Measurements from ENCODE around the gene ADORA2A.

ADORA2A gene

DNA sequence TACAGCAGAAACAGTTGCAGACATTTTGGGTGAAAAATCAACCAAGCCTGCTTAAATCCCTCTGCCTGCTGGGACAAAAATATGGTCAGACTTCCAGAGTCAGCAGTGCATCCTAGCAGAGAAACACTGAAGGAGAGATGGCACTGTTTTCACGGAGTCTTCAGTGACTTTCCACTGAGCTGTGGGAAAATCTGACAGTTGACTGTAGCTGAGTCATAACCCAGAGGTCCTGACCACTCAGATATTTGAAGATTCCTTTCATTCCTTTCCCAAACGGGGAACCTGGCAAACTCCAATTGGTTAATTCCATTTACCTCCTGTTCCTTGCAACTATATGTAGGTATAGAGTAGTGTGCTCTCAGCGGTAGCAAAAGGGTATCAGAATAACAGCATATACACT is 46.8 kb downstream of the ADORA2A start:
- TF ChIP-seq NFIC (IDR thresholded peaks at IDR 0.05), result no peak
- no peak for TF ChIP-seq CEBPB (IDR thresholded peaks at IDR 0.05)
- no peak for TF ChIP-seq TAF1 (IDR thresholded peaks at IDR 0.05; ENCODE audit: low read depth)
- TF ChIP-seq, protein P1, sequence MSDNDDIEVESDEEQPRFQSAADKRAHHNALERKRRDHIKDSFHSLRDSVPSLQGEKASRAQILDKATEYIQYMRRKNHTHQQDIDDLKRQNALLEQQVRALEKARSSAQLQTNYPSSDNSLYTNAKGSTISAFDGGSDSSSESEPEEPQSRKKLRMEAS (IDR thresholded peaks at IDR 0.05), result no peak
- no peak for TF ChIP-seq ZBTB7A (IDR thresholded peaks at IDR 0.05; ENCODE audit: low read depth)
- TF ChIP-seq EGR1 (IDR thresholded peaks at IDR 0.05), result no peak
- TF ChIP-seq FOXM1 (IDR thresholded peaks at IDR 0.05; ENCODE audit: borderline replicate concordance, low read depth), result no peak
- TF ChIP-seq, protein P2, sequence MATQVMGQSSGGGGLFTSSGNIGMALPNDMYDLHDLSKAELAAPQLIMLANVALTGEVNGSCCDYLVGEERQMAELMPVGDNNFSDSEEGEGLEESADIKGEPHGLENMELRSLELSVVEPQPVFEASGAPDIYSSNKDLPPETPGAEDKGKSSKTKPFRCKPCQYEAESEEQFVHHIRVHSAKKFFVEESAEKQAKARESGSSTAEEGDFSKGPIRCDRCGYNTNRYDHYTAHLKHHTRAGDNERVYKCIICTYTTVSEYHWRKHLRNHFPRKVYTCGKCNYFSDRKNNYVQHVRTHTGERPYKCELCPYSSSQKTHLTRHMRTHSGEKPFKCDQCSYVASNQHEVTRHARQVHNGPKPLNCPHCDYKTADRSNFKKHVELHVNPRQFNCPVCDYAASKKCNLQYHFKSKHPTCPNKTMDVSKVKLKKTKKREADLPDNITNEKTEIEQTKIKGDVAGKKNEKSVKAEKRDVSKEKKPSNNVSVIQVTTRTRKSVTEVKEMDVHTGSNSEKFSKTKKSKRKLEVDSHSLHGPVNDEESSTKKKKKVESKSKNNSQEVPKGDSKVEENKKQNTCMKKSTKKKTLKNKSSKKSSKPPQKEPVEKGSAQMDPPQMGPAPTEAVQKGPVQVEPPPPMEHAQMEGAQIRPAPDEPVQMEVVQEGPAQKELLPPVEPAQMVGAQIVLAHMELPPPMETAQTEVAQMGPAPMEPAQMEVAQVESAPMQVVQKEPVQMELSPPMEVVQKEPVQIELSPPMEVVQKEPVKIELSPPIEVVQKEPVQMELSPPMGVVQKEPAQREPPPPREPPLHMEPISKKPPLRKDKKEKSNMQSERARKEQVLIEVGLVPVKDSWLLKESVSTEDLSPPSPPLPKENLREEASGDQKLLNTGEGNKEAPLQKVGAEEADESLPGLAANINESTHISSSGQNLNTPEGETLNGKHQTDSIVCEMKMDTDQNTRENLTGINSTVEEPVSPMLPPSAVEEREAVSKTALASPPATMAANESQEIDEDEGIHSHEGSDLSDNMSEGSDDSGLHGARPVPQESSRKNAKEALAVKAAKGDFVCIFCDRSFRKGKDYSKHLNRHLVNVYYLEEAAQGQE (IDR thresholded peaks at IDR 0.05; ENCODE audit: low read depth), result no peak
- no peak for TF ChIP-seq YY1 (IDR thresholded peaks at IDR 0.05; ENCODE audit: low read depth)
- TF ChIP-seq EP300 (IDR thresholded peaks at IDR 0.05; ENCODE audit: borderline replicate concordance), result no peak

DNA sequence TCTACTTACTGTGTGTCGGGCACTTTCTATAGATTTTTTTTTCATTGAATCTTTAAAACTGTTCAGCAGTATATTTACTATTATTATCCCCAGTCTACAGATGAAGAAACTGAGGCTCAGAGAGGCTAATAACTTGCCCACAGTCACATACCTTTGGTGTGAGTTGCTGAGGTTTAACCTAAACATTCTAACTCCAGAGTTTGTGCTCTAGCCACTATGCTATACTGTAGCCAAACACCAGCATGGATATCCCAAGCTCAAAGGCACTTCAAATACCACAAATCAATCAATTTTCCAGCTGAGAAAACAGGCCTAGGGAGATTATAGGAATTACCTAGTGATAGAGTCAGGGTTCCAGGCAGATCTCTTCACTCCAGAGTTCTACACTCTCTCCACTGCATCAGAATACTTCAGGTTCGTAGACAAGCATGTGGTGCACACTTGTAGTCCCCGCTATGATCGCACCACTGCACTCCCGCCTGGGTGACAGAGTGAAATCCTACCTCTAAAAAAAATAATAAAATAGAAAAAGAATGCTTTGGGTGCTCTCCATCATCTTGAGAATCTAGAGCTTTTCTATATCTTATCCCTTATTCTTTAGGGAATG is 47.4 kb downstream of the ADORA2A start:
- TF ChIP-seq TCF12 (IDR thresholded peaks at IDR 0.05; ENCODE audit: low read depth) (no peak), FOXM1 (IDR thresholded peaks at IDR 0.05; ENCODE audit: borderline replicate concordance, low read depth) (no peak), EP300 (IDR thresholded peaks at IDR 0.05; ENCODE audit: borderline replicate concordance) (no peak), EGR1 (IDR thresholded peaks at IDR 0.05) (no peak)

- TF ChIP-seq TAF1 (IDR thresholded peaks at IDR 0.05; ENCODE audit: low read depth) (no peak), TCF12 (IDR thresholded peaks at IDR 0.05; ENCODE audit: low read depth) (no peak), NFIC (IDR thresholded peaks at IDR 0.05) (no peak), EGR1 (IDR thresholded peaks at IDR 0.05) (no peak), USF1 (IDR thresholded peaks at IDR 0.05) (no peak), FOXM1 (IDR thresholded peaks at IDR 0.05; ENCODE audit: borderline replicate concordance, low read depth) (no peak), CREB1 (IDR thresholded peaks at IDR 0.05; ENCODE audit: low read depth) (no peak), TEAD4 (IDR thresholded peaks at IDR 0.05) (no peak), CEBPB (IDR thresholded peaks at IDR 0.05) (no peak), YY1 (IDR thresholded peaks at IDR 0.05; ENCODE audit: low read depth) (no peak), EP300 (IDR thresholded peaks at IDR 0.05; ENCODE audit: borderline replicate concordance) (no peak), ZBTB7A (IDR thresholded peaks at IDR 0.05; ENCODE audit: low read depth) (no peak)
- TF ChIP-seq, protein P1 (IDR thresholded peaks at IDR 0.05), result no peak
- TF ChIP-seq, protein P2 (IDR thresholded peaks at IDR 0.05; ENCODE audit: low read depth), result no peak
Observed at GRCh38 chr22:24481641-24482040, 54.2 kb downstream of the ADORA2A start.

DNA sequence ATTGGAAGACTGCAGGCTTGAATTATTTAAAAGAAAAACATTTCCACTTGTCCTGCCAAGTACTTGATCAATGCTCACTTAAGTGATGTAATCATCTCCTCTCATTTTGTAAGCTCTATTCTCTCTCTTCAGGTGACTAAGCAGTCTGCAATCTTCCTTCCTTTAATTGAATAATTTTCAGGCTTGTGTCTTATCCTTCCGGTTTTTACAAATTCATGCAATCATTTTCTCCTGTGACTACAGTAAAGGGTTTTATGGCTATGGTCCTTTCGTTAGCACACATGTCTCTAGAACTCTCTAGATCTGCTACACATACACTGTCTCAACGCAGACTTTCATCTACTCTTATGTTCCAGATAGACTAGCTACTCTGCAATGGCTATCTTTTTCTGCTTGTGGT is 55.2 kb downstream of the ADORA2A start:
- peak; percentile 44; the same call in 1 of the 2 replicates for TF ChIP-seq NFIC (IDR thresholded peaks at IDR 0.05)
- 0 out of 2 replicates have a peak, but pooled peaks have one; percentile 33 for TF ChIP-seq TEAD4 (IDR thresholded peaks at IDR 0.05)
- peak; percentile 65 for TF ChIP-seq CEBPB (IDR thresholded peaks at IDR 0.05)
- no peak for TF ChIP-seq EGR1 (IDR thresholded peaks at IDR 0.05)

- TF ChIP-seq EP300 (IDR thresholded peaks at IDR 0.05; ENCODE audit: borderline replicate concordance), result no peak
- no peak for TF ChIP-seq TCF12 (IDR thresholded peaks at IDR 0.05; ENCODE audit: low read depth)
- TF ChIP-seq TAF1 (IDR thresholded peaks at IDR 0.05; ENCODE audit: low read depth), result no peak
- TF ChIP-seq CREB1 (IDR thresholded peaks at IDR 0.05; ENCODE audit: low read depth), result no peak
- no peak for TF ChIP-seq USF1 (IDR thresholded peaks at IDR 0.05)
- TF ChIP-seq NFIC (IDR thresholded peaks at IDR 0.05), result no peak
- TF ChIP-seq EGR1 (IDR thresholded peaks at IDR 0.05), result no peak
- TF ChIP-seq, protein P2 (IDR thresholded peaks at IDR 0.05; ENCODE audit: low read depth), result no peak
- TF ChIP-seq RAD21 (IDR thresholded peaks at IDR 0.05; ENCODE audit: low read depth), result no peak
Observed at GRCh38 chr22:24482998-24483397, 55.6 kb downstream of the ADORA2A start.
